Measurements from ENCODE around the gene TPP1. TPM values are rescaled to one million over a fixed set of nuclear protein-coding genes. Genes with fewer than 3 reads are reported as not detected.

The TPP1 gene
- total and polyA plus RNA-seq, 9 of the 15 experiments (the other 6 are each of a cell fraction or from before 2014, with no cell fraction given) = 7.5 to 75.8 (median 15.7) TPM

DNA sequence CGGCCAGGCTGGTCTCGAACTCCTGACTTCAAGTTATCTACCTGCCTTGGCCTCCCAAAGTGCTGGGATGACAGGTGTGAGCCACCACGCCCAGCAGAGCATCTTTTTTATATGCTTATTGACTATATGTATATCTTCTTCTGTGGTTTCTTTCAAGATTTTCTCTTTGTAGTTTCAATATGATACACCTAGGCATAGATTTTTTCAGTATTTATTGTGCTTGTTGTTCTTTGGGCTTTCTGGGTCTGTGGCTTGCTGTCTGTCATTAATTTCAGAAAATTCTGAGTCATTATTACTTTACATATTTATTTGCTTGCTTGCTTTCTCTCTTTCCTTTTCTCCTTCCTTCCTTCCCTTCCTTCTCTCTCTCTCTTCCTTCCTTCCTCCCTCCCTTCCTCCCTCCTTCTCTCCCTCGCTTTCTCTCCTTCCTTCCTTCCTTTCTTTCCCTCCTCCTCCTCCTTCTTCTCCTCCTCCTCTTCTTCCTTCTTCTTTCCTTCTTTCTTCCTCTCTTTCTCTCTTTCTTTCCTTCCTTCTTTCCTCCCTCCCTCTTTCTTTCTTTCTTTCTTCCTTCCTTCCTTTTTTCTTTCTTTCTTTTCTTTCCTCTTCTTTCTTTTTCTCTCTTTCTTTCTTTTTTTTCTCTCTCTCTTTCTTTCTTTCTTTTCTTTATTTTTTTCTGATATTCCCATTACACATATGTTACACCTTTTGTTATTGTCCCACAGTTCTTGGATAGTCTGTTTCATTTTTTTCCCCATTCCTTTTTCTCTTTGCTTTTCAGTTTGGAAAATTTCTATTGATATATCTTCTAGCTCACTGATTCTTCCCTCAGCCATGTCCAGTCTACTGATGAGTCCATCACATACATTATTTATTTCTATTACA, 47.3 kb upstream of the TPP1 start (continued):
- TF ChIP-seq, protein P1, sequence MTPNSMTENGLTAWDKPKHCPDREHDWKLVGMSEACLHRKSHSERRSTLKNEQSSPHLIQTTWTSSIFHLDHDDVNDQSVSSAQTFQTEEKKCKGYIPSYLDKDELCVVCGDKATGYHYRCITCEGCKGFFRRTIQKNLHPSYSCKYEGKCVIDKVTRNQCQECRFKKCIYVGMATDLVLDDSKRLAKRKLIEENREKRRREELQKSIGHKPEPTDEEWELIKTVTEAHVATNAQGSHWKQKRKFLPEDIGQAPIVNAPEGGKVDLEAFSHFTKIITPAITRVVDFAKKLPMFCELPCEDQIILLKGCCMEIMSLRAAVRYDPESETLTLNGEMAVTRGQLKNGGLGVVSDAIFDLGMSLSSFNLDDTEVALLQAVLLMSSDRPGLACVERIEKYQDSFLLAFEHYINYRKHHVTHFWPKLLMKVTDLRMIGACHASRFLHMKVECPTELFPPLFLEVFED (CRISPR knock-in tag; conservative IDR thresholded peaks at IDR 0.05) = peak; percentile 56; the same call in 1 of the 2 replicates
- TF ChIP-seq, protein P2, sequence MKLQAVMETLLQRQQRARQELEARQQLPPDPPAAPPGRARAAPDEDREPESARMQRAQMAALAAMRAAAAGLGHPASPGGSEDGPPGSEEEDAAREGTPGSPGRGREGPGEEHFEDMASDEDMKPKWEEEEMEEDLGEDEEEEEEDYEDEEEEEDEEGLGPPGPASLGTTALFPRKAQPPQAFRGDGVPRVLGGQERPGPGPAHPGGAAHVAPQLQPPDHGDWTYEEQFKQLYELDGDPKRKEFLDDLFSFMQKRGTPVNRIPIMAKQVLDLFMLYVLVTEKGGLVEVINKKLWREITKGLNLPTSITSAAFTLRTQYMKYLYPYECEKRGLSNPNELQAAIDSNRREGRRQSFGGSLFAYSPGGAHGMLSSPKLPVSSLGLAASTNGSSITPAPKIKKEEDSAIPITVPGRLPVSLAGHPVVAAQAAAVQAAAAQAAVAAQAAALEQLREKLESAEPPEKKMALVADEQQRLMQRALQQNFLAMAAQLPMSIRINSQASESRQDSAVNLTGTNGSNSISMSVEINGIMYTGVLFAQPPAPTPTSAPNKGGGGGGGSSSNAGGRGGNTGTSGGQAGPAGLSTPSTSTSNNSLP (IDR thresholded peaks at IDR 0.05; ENCODE audit: borderline replicate concordance, low read depth, low read length) = no peak
- TF ChIP-seq ZNF146 (CRISPR knock-in tag; IDR thresholded peaks at IDR 0.05; ENCODE audit: unreplicated experiment) = no peak
- TF ChIP-seq, protein P3, sequence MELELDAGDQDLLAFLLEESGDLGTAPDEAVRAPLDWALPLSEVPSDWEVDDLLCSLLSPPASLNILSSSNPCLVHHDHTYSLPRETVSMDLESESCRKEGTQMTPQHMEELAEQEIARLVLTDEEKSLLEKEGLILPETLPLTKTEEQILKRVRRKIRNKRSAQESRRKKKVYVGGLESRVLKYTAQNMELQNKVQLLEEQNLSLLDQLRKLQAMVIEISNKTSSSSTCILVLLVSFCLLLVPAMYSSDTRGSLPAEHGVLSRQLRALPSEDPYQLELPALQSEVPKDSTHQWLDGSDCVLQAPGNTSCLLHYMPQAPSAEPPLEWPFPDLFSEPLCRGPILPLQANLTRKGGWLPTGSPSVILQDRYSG (tag; conservative IDR thresholded peaks at IDR 0.05; ENCODE audit: low read depth) = no peak
- TF ChIP-seq SRSF9 (IDR thresholded peaks at IDR 0.05; ENCODE audit: borderline replicate concordance, low read depth, low read length) = no peak
- no peak for TF ChIP-seq GABPB1 (CRISPR knock-in tag; IDR thresholded peaks at IDR 0.05)
- no peak for TF ChIP-seq ZFPM2 (CRISPR knock-in tag; IDR thresholded peaks at IDR 0.05)
- TF ChIP-seq, protein P4, sequence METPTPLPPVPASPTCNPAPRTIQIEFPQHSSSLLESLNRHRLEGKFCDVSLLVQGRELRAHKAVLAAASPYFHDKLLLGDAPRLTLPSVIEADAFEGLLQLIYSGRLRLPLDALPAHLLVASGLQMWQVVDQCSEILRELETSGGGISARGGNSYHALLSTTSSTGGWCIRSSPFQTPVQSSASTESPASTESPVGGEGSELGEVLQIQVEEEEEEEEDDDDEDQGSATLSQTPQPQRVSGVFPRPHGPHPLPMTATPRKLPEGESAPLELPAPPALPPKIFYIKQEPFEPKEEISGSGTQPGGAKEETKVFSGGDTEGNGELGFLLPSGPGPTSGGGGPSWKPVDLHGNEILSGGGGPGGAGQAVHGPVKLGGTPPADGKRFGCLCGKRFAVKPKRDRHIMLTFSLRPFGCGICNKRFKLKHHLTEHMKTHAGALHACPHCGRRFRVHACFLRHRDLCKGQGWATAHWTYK (CRISPR knock-in tag; IDR thresholded peaks at IDR 0.05) = no peak
- no peak for TF ChIP-seq PRMT5 (CRISPR knock-in tag; IDR thresholded peaks at IDR 0.05)
- no peak for TF ChIP-seq SIRT6 (IDR thresholded peaks at IDR 0.05; ENCODE audit: low read depth, low read length)
- TF ChIP-seq ZNF174 (CRISPR knock-in tag; IDR thresholded peaks at IDR 0.05) = no peak
- TF ChIP-seq BACH1 (tag; IDR thresholded peaks at IDR 0.05) = no peak
- TF ChIP-seq, protein P5, sequence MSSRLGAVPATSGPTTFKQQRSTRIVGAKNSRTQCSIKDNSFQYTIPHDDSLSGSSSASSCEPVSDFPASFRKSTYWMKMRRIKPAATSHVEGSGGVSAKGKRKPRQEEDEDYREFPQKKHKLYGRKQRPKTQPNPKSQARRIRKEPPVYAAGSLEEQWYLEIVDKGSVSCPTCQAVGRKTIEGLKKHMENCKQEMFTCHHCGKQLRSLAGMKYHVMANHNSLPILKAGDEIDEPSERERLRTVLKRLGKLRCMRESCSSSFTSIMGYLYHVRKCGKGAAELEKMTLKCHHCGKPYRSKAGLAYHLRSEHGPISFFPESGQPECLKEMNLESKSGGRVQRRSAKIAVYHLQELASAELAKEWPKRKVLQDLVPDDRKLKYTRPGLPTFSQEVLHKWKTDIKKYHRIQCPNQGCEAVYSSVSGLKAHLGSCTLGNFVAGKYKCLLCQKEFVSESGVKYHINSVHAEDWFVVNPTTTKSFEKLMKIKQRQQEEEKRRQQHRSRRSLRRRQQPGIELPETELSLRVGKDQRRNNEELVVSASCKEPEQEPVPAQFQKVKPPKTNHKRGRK (tag; IDR thresholded peaks at IDR 0.05) = peak; percentile 98
- no peak for TF ChIP-seq PHF8 (IDR thresholded peaks at IDR 0.05; ENCODE audit: borderline replicate concordance, low read length)
- no peak for TF ChIP-seq TAF15 (IDR thresholded peaks at IDR 0.05; ENCODE audit: low read depth, low read length)
- peak; percentile 69; the same call in 1 of the 2 replicates for TF ChIP-seq MTA1 (IDR thresholded peaks at IDR 0.05; ENCODE audit: borderline replicate concordance)

Data from K562 (cell line).